Transverse colon (tissue), 3 donors: ENCODE results near the gene PRRT1.

Experiments used
- CTCF ChIP-seq, 5 experiments: fragments of 200-600 bp in 3 of 5; fragments of 450-650 bp in 2 of 5; sonication (generic) in 3 of 5; IDR thresholded peaks; 1 replicate in 2 of 5; 2 replicates in 3 of 5; pipeline ENCODE4 v1.5.1; 2016 to 2017; ENCODE audit warnings: antibody characterized with exemption in 5 of 5, inconsistent platforms in 3 of 5, mild to moderate bottlenecking in 2 of 5, moderate library complexity in 1 of 5
- POLR2A ChIP-seq: fragments of 450-650 bp; IDR thresholded peaks from one replicate; pipeline ENCODE4 v1.6.1; 2016; ENCODE audit warnings: antibody characterized with exemption, mild to moderate bottlenecking, moderate library complexity

GRCh38 chr6:32175711-32176475 lies 24.2 kb upstream of the PRRT1 start, which contains the start of gene AGPAT1:
- TF ChIP-seq CTCF (IDR thresholded peaks at IDR 0.05) (no peak), POLR2A (peak; percentile 71)
